GM08714 (cell line): ENCODE measurements around the gene ADCY4.
"Not testable (repeated sequence)": the region's sequence is repeated elsewhere in the genome, so short reads cannot be mapped to it uniquely, and the experiment has no call there.

ENCODE experiments used
- H3K4me3 ChIP-seq: fragments of 200-500 bp; sonication (Bioruptor generic); 2 replicates; pipeline ENCODE4 v1.5.1; 2014; ENCODE audit warnings: mild to moderate bottlenecking, low read length, inconsistent platforms
- ZNF274 ChIP-seq: IDR thresholded peaks from 2 replicates; pipeline ENCODE4 v1.6.1; 2012; ENCODE audit warnings: mild to moderate bottlenecking, low read depth, low read length

Gene ADCY4

DNA sequence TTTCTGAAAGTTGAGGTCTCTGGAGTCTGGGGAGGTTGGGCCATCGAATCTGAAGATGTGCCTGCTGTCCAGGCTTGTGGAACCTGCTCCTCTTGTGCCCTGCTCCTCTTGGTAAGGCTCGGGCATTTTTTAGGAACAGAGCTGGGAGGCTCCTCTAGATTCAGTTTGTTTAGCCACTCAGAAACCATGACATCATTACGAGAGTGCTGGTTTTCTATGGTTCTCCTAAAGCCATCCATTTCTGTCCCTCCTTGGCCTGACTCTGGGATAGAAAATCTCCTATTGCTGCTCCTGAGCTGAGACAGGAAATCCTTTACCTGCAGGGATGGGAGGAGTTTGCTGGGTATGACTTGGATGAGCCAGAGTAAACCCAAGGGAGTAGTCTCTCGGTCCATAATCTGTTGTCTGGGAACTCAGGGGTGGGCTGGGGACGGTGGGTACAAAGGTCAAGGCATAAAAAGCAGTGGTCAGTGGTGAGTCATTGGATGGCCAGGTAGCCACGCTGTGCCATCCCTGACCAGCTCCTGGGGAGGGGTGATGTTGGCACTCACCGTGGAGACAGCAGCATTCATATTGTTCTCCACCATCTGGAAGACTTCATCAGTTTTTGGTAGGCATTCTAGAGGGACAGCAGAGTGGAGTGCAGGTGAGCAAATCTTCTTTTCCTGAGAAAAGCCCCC is 2.4 kb upstream of the ADCY4 start:
- no peak for TF ChIP-seq ZNF274
- no peak overlapping the region for H3K4me3 ChIP-seq

DNA sequence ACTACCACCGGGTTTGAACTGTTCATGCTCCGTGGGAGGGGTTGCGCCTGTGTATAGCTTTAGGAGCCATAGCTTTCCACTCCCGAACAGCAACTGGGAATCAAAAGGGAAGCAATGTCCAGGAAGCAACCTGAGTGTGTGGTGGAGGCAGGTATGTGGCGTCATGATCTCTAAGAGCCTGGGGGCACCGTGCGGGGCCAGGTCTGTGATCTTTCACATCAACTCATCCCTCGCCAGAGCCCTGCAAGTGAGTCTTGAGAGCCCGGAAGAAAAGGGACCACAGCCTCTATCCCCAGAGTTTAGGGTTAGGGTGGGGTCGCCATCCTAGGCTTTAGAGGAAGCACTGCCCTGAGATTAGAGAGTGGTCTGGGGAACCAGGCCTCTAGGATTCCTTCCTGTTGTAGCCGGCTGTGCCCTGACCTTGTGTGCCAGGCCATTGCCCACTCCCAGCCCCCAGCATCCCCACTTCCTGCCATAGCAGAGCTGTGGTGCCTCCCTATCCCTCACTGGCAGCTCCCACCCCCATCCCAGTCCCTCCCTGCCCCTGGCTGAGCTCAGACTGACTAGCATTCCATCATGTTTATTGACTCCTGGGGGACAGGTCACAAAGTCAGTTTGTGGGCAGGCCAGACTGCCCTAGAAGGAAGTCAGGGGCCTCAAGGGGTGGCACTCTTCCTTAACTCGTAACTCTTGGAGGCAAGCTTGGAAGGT is 745 bp upstream of the ADCY4 start:
- no peak for TF ChIP-seq ZNF274
- H3K4me3 ChIP-seq = no peak overlapping the region

DNA sequence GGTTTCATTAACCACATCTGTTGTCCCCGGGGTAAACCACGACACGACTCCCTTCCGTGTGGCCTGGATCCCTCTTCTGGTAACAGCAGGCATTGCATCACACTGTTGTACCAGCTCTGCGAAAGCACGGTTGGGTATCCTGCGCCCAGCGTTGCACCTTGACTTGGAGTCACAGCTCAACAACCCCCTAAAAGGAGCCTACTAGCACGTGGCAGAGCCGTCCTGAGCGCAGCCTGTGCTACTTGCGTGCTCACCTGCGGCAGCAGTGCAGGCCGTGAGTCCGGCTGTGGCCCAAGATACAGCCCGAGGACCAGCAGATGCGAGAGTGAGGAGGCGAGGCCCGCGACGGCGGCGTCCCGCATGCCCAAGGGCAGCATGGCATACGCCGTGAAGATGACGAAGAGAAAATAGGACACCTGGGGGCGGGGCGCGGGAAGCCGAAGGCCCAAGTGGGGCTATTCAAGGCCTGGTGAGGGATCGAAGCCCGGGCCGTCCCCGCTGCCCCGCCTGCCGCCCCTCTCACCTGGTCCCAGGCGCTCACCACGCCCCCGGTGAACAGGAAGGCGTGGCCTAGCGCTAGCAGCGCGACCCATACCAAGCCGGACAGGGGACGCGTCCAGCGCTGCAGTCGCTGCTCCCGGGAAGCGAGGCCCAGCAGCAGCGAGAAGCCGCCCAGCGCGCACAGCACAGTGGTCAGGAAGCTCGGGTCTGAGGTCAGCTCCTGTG is 2.4 kb downstream of the ADCY4 start:
- no peak for TF ChIP-seq ZNF274
- H3K4me3 ChIP-seq = no peak overlapping the region

DNA sequence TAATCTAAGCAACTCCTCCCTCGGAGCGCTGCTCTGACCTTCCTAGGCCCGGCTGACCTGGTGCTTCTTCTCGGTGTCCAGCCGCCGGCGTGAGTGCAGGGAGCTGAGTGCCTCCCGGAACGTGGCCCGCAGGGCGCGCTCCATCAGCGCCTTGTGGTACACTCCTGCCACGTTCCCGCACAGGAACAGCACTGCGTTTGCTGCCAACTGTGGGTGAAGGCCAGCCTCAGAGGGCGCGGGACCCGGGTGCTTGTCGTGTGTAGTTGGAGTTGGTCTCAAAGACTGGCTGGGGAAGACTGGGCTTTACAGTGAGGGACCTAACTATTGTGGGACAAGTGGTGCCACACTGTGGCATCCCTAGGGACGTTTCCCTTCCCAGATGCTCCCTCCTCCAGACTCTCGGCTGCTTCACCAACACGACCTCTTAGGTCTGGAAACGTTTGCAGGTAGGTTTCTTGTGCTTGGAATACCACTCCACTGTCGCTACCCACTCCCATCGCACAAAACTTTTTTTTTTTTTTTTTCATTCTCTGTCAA is 3.1 kb downstream of the ADCY4 start:
- H3K4me3 ChIP-seq = no peak overlapping the region
- TF ChIP-seq ZNF274 = no peak

DNA sequence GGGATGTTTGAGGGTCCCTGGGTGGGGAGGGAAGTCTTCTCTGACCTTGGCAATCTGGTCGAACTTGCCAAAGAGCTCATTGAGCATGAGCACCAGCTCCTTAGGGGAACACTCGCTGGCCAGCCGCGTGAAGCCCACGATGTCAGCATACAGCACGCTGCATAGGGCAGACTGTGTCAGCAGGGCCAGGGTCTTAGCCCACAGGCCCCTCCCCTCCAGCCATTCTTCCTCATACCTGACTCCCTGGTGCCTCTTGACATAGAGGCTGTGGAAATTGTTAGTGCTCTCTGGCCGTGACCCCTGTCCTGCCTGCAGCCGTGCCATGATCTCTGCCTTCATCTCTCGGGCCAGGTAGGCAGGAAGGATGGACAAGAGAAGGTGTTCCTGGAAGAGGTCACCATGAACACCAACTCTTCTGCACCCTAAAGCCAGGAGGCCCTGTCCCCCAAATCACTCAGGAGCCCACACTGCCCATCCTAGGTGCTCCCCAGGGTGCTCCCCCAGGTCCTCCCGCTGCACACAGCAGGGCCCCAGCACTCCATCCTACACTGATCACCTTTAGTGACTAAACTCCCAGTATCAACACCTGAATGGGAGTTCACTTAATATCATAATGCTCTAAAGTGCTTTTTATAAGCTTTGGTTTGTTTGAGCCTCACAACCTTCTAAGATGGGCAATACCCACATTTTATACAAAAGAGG is 3.7 kb downstream of the ADCY4 start:
- no peak overlapping the region for H3K4me3 ChIP-seq
- TF ChIP-seq ZNF274 = no peak

DNA sequence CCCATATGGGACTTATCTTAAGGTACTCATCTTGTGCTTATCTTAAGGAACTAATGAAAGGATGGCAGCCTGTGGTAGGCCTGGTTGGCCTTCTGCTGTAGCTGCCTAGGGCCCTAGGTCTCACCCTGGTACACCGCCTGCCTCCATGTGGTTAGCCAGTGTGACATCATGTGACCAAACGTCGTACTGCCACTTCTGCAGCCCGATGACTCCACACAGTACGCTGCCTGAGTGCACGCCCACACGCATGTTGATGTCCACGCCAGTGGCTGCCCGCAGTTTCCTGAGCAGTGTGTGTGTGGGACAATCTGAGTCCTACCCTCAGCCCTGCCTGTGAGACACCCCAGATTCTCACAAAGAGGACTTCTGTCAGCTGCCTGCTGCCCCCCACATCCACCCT is 5.1 kb downstream of the ADCY4 start:
- TF ChIP-seq ZNF274 = no peak

DNA sequence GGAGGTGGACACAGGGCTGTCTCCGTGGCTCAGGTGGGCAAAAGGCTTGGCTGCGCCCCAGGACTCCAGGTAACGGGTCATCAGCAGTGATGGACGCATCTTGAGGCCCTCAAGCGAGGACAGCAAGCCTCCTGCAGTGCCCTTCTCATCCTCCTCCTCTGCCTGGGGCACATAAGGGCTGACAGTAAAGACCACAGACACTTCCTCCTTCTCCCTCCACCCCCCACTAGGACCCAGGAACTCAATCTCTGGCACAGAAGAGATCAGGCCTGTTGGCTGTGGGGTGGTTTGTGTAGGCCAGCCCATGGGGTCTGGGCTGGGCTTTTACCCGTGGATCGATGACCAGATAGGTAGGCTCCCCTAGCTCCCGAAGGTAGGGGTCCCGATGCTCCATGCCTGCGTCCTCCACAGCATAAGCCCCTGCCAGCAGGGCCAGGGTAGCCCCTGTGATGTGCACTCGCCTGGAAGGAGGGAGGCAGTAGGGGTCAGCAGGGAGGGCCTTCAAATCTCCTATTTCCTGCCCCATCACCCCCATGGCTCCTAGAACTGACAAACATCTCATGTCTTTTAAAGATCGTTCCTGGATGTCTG is 5.7 kb downstream of the ADCY4 start:
- no peak overlapping the region for H3K4me3 ChIP-seq
- TF ChIP-seq ZNF274 = no peak

More for the DNA sequence above, 5.1 kb downstream of the ADCY4 start:
- no peak overlapping the region for H3K4me3 ChIP-seq

DNA sequence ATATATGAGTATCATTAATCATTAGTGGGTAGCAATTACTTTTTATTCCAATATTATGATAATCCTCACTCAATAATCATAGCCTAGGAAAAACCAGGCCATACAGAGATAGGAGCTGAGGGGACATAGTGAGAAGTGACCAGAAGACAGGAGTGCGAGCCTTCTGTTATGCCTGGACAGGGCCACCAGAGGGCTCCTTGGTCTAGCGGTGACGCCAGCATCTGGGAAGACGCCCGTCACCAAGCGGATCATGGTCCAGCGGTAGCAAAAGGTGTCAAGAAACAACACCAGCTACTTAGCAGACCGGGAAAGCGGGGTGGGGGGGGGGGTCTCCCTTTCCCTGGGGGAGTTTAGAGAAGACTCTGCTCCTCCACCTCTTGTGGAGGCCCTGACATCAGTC is 7.0 kb downstream of the ADCY4 start:
- not testable (repeated sequence) for H3K4me3 ChIP-seq

DNA sequence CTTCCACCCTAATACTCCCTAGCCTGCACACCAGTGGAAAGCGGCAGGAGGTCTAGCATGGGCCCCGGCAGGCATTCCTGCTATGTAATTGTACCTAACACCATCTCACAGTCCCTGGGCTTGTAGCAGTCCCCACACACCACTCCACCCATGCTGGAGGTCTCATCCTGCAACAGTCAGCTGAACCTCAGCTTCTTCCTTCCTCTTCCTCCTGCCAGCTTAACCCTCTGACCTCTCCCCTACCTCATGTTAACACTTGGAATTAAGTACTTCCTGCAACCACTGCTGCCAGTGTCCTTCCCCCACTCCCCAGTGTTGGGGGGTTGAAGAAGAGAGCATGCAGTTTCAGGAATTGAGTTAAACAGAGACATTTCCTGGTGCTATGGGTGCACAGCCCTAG is 7.6 kb downstream of the ADCY4 start:
- no peak overlapping the region for H3K4me3 ChIP-seq
- TF ChIP-seq ZNF274 = no peak

DNA sequence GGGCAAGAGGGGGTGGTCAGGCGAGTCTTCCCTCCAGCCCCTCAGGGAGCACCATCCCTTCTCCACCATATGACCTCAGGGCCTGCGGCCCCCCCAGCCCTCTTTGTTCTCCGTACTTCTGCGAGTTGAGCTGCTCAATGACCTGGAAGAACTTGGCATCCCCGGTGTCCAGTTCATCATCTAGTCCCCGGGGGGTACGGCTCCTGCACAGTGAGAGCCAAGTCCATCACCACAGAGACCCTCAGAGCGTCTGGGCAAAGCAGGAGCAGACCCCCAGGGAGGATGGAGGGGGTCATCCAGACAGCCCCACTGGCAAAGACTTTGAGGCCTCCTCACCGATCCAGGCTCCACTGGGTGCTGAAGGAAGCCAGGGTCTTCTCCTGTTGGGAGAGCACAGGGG is 8.9 kb downstream of the ADCY4 start:
- H3K4me3 ChIP-seq = no peak overlapping the region
- no peak for TF ChIP-seq ZNF274

DNA sequence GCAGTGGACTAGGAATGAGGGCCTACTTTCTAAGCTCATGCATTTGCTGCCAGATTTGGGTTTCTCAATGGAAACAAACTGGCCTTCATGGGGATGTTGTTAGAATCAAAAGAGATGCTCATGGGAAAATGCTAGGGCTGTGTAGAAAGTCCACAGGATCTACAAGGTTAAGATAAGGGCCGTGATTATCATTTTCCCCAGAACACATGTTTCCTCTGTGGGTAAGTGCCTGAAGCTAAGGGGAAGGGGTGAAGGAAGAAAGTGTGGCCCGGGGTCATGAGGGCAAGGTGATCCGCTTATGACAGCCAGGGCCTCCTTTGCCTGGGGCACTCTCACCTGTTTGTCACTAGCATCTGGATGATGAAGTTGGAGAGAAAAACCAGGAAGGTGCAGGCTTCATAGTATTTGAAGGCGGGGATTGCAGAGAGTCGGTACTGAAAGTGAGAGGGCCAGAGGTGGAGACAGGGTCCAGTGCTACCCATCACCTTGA is 9.8 kb downstream of the ADCY4 start:
- no peak overlapping the region for H3K4me3 ChIP-seq
- TF ChIP-seq ZNF274 = no peak

DNA sequence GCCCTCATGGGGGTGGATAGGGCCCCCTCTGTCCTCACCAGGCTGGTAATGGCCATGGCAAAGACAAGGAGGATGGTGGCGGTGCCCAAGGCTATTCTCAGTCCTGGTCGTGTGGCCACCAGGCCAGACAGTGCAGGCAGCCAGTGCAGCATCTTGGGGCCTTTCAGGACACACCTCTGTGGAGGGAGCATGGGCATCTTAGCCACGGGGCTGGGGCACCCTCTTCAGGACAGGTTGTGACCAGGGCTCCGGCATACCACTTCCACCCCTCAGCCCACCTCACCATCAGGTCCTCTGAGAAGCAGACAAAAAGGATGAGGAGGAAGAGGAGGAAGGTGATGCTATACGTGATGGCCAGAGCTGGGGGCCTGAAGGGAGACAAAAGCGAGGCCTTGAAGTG is 10.8 kb downstream of the ADCY4 start:
- no peak overlapping the region for H3K4me3 ChIP-seq
- TF ChIP-seq ZNF274 = no peak

DNA sequence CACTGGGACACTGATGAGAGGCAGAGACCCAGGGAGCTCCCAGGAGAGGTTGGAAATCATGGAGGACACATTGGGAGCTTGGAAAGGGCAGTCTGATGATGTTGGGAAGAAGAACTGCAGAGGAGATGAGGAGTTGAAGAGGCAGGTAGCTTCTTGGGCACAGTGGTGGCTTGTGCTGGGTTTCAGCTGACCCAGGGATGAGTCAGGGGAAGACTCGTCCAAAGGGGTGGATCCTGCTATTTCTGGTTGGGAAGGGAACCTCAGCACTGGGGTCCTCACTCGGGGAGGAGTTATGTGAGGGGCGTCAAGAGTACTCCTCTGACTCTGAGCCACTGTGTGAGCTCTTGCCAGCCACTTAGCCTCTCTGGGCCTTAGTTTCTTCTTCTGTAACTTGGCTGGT is 11.5 kb downstream of the ADCY4 start:
- no peak overlapping the region for H3K4me3 ChIP-seq
- no peak for TF ChIP-seq ZNF274

DNA sequence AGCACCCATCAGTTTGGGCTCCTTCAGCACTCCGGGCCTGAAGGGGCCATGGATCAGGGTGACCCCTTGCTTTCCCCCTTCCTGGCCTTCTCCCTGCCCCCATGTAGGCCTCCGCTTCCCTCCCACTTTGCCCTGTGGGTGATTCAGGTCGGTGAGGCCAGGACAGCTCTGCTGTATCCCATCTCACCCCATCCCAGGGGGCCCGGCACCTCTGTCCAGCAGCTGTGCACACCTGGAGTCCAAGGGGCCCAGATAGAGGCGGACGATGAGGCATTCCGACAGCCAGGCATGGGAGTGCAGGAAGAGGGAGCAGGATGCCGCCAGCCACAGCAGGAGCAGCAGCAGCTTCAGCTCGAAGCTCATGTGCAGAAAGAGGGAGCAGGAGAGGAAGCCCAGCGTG is 12.2 kb downstream of the ADCY4 start:
- TF ChIP-seq ZNF274 = no peak

More for the DNA sequence above, 12.2 kb downstream of the ADCY4 start:
- H3K4me3 ChIP-seq = no peak overlapping the region
